ENCODE results near the gene B4GALT2.

B4GALT2 gene

DNA sequence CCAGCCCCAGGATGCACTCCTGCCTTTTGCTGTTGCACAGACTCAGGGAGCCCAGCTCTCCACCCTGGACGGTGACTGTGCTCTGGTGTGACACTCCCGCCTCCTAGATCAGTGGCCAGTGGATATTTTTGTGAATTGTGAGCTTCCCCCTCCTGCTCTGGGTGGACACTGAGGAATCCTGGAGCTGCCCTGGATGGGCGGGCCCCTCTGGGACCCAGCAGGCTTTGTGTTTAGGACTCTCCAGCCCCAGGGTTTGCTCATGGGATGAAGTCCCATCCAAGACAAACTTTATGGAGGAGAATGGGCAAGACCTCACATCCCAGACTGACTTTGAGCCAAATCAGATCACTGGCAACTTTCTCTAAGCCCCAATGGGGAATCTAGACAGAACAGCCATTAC, 36.2 kb downstream of the B4GALT2 start:
- no peak overlapping the region for H3K4me3 ChIP-seq (ENCODE audit: low read depth in 1 of 2, low read length in 1 of 2)
- no peak overlapping the region for H3K27ac ChIP-seq
- no peaks in the 10 kb centered on the region for H3K9me3 ChIP-seq
- H3K27me3 ChIP-seq = peaks cover 7% of the 10 kb centered on the region
- TF ChIP-seq, protein P1, sequence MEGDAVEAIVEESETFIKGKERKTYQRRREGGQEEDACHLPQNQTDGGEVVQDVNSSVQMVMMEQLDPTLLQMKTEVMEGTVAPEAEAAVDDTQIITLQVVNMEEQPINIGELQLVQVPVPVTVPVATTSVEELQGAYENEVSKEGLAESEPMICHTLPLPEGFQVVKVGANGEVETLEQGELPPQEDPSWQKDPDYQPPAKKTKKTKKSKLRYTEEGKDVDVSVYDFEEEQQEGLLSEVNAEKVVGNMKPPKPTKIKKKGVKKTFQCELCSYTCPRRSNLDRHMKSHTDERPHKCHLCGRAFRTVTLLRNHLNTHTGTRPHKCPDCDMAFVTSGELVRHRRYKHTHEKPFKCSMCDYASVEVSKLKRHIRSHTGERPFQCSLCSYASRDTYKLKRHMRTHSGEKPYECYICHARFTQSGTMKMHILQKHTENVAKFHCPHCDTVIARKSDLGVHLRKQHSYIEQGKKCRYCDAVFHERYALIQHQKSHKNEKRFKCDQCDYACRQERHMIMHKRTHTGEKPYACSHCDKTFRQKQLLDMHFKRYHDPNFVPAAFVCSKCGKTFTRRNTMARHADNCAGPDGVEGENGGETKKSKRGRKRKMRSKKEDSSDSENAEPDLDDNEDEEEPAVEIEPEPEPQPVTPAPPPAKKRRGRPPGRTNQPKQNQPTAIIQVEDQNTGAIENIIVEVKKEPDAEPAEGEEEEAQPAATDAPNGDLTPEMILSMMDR (IDR thresholded peaks at IDR 0.05) = no peak
- H3K36me3 ChIP-seq = no peaks in the 10 kb centered on the region
- no peaks in the 10 kb centered on the region for H3K4me1 ChIP-seq (ENCODE audit: control insufficient read depth in 1 of 2, insufficient read depth in 1 of 2, low read depth in 1 of 2, low read length in 1 of 2)

DNA sequence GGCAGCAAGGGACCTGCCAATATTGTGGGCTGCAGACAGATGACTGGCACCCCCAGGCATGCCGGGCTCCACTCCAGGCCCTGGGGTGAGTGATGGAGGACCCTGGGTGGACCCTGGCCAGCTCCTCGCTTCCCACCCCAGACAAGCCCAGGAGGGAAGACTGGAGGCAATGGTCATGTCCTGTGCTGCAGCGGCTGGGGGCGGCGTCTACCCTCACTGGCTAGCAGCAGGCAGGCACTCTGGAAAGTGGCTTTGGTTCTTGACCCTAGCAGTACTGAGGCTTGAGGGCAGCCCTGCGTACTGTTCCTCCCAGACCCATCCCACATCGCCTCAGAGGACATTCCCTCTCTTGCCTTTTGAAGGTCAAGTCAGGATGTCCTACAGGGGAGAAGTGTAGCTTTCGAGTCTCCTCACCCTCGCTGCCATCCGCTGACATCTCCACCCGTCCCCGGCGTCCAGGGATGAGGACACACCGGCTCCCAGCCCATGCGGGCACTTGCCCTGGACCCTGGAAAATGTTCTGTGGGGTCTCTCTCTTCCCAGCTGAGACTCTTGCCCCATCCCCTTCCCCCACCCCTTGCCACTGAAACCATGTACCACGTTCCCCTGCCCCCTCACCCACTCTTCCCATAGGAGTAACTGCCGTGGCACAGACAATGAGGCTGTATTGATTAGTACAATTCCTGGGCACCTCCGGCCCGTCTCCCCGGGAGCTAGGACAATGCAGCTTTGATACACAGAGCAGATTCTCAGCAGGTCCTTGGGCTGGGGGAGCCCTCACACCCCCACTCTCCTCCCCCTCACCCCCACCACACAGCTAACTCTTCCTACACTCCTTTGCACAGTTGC, 37.3 kb downstream of the B4GALT2 start:
- Histone ChIP-seq H3K27ac (no peak overlapping the region), H3K36me3 (no peaks in the 10 kb centered on the region), H3K27me3 (peaks cover 7% of the 10 kb centered on the region), H3K4me3 (ENCODE audit: low read depth in 1 of 2, low read length in 1 of 2) (no peak overlapping the region), H3K4me1 (ENCODE audit: control insufficient read depth in 1 of 2, insufficient read depth in 1 of 2, low read depth in 1 of 2, low read length in 1 of 2) (no peaks in the 10 kb centered on the region), H3K9me3 (no peaks in the 10 kb centered on the region)
- TF ChIP-seq, protein P1 (IDR thresholded peaks at IDR 0.05) = no peak

DNA sequence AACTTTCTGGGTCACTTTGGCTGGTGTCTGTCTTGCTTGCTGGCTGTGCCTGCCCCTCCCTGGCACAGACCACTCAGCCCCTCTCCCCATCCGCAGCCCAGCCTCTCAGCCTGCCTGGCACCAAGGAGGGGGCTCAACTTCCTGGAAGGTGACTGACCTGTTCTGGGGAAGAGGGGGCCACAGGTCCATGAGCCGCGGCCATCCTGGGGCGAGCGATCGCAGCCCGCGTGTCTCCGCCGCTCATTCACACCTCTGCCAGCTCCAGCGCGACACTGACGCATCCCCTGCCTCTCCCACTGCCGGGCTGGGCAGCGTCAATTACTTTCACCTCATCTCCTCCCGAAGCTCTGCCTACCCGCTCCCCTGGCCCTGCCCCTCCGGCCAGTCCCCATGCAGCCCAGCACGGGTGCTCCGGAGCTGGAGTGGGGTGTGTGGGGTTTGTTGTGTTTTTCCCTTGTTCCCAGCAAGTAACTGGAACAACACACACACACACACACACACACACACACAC, 37.9 kb downstream of the B4GALT2 start:
- no peaks in the 10 kb centered on the region for H3K9me3 ChIP-seq
- TF ChIP-seq, protein P1 (IDR thresholded peaks at IDR 0.05) = no peak
- H3K36me3 ChIP-seq = no peaks in the 10 kb centered on the region
- no peak overlapping the region for H3K27ac ChIP-seq
- no peak overlapping the region for H3K4me3 ChIP-seq (ENCODE audit: low read depth in 1 of 2, low read length in 1 of 2)
- H3K27me3 ChIP-seq = peaks cover 7% of the 10 kb centered on the region
- no peaks in the 10 kb centered on the region for H3K4me1 ChIP-seq (ENCODE audit: control insufficient read depth in 1 of 2, insufficient read depth in 1 of 2, low read depth in 1 of 2, low read length in 1 of 2)

DNA sequence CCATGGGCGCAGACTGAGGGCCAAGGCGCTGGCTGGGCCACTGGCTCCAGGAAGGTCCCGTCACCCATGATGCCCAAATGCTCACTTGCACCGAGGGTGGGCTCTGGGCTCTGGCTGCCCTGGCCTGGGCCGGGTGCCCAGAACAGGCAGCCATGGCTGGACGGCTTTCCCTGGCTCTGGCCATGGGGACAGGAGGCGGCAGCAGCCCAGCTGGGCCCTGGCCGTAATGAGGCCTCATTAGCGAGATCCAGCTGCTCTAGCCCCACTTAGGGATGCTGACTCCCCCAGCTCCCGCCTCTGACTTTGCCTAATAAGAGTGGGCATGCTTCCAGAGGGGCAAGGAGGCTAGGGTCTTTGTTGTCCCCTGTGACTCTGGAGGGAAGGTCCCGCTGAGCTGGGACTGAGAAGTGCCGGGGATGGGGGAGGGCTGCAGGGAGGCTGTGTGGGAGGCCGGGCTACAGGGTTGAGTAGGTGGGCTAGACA, 40.5 kb downstream of the B4GALT2 start:
- Histone ChIP-seq H3K4me1 (ENCODE audit: control insufficient read depth in 1 of 2, insufficient read depth in 1 of 2, low read depth in 1 of 2, low read length in 1 of 2) (no peaks in the 10 kb centered on the region), H3K27ac (no peak overlapping the region), H3K36me3 (no peaks in the 10 kb centered on the region), H3K4me3 (ENCODE audit: low read depth in 1 of 2, low read length in 1 of 2) (no peak overlapping the region), H3K9me3 (no peaks in the 10 kb centered on the region), H3K27me3 (no peaks in the 10 kb centered on the region)
- TF ChIP-seq, protein P1 (IDR thresholded peaks at IDR 0.05) = no peak

DNA sequence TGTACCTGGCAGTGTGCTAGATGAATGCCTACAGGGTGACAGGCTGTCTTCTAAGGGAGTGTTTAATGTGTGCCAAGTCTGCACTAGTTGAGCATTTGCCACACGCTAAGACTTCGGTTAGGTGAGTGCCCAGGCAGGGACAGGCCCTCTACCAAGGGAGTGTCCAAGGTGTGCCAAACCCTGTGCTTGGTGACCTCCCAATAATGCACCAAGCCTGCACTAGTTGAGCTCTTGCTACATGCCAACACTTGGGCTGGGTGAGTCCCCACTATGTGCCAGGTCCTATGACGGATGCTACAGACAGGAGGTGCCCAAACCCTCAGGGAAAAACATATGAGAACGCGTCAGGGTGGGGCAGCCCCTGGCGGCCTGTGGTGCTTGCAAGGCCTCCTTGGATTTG, 41.5 kb downstream of the B4GALT2 start:
- Histone ChIP-seq H3K36me3 (no peaks in the 10 kb centered on the region), H3K27me3 (no peaks in the 10 kb centered on the region), H3K4me3 (ENCODE audit: low read depth in 1 of 2, low read length in 1 of 2) (no peak overlapping the region), H3K27ac (no peak overlapping the region), H3K4me1 (ENCODE audit: control insufficient read depth in 1 of 2, insufficient read depth in 1 of 2, low read depth in 1 of 2, low read length in 1 of 2) (no peaks in the 10 kb centered on the region), H3K9me3 (no peaks in the 10 kb centered on the region)
- TF ChIP-seq, protein P1 (IDR thresholded peaks at IDR 0.05) = no peak
